ENCODE results near the gene HOXA6.
A peak's percentile ranks its signal among the peaks of the same experiment; 100 is the strongest.

HOXA6 gene

GRCh38 chr7:27147199-27148030, at the start of gene HOXA6:
TSS of gene HOXA6 (minus strand) at chr7:27147774. CDS start at chr7:27147749, 25 bp downstream.
- no peak for DNase-seq

GRCh38 chr7:27196287-27196767, 48.8 kb upstream of the HOXA6 start:
- DNase-seq: peak; percentile 77 to 81

DNA sequence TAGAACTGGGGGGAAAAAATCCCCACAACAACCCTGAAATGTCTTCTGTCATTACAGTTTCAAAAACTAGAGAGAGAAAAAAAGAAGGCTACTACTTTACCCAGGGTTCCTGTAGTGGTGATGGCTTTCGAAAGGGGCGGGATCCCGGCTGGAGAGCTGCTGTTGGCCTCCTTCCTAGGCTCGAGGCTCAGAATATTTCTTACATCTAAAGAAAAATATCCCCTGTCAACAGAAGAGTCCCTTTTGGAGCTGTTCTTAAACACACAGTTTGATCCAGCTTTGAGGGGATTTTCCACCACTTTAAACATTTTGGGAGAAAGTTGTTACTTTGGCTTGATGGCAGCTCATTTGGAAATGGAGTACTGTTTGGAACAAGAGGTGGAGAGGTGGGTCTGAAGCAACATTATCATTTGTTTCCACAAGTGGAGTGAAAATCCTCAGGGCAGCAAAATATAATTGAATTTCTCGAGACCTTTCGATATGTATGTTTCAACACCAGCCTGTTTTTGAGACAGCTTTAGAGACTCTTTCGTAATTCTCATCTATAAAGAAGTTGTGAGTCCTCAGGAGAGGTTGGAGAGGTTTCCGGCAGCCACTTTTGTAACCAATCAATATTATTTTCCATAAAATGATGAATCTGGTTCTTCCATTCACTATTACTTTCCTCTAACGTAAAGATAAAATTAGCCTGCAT, 47.3 kb upstream of the HOXA6 start:
- no peak for DNase-seq

DNA sequence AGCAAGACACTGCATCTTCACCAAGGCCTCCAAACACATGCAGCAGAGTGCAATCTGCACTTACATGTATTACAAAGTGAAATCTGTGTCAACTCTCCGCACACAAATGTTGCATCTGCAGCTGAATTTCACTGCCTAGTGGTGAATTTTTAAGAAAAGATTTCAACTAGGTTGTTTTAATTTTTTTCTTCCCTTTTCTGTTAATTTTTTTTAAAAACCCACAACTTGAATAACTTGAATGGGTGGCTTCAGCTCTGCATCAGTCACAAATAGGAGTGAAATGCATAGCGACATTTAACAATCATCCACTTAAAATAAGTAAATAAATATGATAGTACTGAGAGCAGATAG, 46.4 kb upstream of the HOXA6 start:
- no peak for DNase-seq

GRCh38 chr7:27193335-27194001, 45.9 kb upstream of the HOXA6 start:
- no peak for DNase-seq

- no peak for DNase-seq
These were observed 45.2 kb upstream of the HOXA6 start for GRCh38 chr7:27192546-27193334.

- no peak for DNase-seq
These were observed 44.4 kb upstream of the HOXA6 start for GRCh38 chr7:27191833-27192545.

- DNase-seq: no peak
These were observed 43.7 kb upstream of the HOXA6 start for GRCh38 chr7:27191161-27191731.

- DNase-seq: no peak
These were observed 42.6 kb upstream of the HOXA6 start for GRCh38 chr7:27189997-27190748.

DNA sequence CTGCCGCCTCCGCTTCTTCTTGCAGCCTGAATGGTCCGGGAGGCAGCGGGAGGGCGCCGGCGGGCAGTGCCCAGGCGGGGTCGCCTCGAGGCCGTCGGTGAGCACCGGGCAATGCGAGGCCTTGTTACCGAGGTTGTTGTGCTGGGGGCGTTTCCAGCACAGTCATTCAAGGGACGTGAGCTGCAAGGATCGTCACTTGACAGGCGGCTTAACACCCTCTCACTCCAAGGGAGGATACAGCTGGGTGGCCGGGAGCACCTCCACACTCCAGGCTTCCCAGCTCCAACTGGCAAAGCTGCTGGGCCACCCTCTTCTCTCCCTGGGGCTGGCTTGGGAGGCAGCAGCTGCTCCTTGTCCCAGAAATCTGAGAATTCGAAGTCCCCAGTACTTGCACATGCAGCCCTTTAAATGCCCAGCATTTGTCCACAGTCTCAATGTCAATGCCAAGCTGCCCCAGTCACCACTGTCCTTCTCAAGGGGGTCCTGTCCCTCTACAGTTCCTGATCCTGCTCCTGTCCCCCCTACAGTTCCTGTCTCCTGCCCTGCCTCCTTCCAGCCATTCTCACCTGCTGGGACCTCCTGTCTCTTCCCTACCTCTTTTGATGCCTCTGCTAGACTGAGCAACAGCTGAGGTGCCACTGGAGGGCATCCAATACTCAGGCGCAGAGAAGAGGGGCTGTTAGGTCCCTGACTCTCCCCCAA, 41.9 kb upstream of the HOXA6 start:
- no peak for DNase-seq

- DNase-seq: peak; percentile 41 to 57
These were observed 41.1 kb upstream of the HOXA6 start for GRCh38 chr7:27188386-27189294.

DNA sequence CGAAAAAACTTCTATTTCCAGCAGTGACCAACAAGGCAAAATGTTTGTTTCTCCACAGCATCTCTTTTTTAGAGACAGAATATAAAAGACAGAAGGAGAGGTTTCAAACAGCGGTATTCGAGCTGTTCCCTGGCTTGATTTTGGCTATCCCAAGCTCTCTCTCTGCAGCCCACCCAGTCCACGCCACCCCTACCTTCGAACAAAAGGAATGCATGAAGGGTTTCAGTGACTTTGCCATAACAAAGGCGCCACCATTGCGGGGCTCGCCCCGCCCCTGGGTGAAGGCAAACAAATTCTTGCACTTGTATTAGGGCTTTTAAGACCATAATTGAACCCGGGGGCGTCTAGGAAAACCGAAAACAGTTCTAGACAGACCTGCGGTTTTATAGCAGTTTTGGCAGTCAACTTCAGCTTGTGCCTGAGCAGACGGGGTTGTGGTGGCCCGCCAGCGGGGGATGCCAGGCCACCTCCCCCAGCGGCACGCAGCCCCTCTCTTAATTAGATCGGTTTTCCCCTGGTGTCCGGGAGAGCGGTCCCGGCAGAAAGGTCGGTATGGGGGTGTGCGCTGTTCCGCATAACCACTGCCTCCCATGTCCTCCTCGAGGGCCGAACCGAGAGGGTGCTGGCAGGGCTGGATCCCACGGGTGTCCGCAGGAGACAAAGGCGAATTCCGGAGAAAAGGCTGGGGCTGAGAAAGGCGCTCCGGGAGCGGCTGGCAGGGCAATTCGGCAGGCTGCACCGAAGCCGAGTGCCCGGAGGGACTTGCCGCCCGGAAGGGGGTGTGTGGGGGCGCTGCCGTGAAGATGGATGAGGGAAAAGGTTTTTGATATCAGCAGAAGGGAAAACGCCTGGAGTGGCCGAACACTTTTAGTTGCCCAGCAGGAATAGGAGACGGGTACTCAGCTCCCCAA, 40.2 kb upstream of the HOXA6 start:
- no peak for DNase-seq

GRCh38 chr7:27186668-27187474, 39.3 kb upstream of the HOXA6 start:
- DNase-seq: no peak

DNA sequence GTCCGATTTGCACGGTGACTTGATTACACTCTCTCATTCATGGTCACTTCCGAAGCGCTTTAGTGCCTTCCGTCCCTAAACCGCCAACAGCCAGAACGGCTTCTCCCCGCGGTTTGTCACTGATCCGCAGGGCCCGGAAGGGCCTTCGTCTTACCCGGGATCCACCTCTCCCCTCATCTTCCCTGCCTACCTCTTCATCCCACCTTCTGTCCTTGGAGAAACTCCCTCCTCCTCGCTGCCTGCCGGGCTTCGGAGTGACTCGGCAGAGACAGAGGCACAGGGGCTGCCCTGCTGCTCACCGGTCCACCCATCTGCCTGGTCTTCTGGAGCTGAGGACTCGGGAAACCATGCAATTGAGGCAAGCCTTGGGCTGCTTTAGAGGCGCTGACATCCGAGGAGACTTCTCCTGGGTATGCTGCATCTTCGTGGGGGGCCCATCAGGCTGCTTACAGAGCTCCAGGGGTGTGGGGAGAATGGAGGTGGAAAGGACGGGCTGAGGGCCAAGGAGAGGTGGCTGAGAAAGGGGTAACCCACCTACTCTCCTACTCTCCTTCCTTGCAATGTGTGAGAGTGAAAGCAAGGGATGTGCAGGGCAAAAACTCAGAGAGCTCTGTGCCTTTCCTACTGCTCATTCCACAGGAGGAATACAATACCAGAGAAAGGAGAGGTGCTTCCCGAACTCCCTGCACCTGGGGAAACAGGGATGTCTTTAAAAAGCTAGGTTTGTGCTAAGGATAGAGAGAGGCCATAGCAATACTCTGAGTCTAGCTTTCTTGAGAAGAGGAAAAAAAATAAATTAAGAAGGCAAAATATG, 38.5 kb upstream of the HOXA6 start:
- no peak for DNase-seq

- DNase-seq: no peak
These were observed 37.7 kb upstream of the HOXA6 start, which contains the start of gene HOXA11 for GRCh38 chr7:27185013-27185853. TSS of gene HOXA11 (minus strand) at chr7:27185232. CDS start at chr7:27185144, 88 bp downstream.
